Endodermal cell (in vitro differentiated cells): Measurements from ENCODE around the gene FAT1. TPM values are rescaled to one million over a fixed set of nuclear protein-coding genes. Genes with fewer than 3 reads are reported as not detected.

Source experiments
- DNase-seq: peaks from one replicate; pipeline ENCODE4 v3.0.0-alpha.2; 2017
- H3K27ac ChIP-seq: 2 replicates; pipeline ENCODE4 v1.5.1; 2013; ENCODE audit warnings: mild to moderate bottlenecking, low read depth, low read length, moderate library complexity
- H3K27me3 ChIP-seq: 2 replicates; pipeline ENCODE4 v1.6.1; 2013; ENCODE audit warnings: mild to moderate bottlenecking, low read length, moderate library complexity; ENCODE audit not compliant: insufficient read depth, control insufficient read depth, poor library complexity, severe bottlenecking
- H3K36me3 ChIP-seq: 2 replicates; pipeline ENCODE4 v1.7.0; 2013; ENCODE audit warnings: mild to moderate bottlenecking, low read length, moderate library complexity; ENCODE audit not compliant: control insufficient read depth, insufficient read depth
- H3K4me1 ChIP-seq: one replicate; pipeline ENCODE4 v1.7.0; 2013; ENCODE audit warnings: low read length; ENCODE audit not compliant: control insufficient read depth, insufficient read depth
- H3K4me3 ChIP-seq: 2 replicates; pipeline ENCODE4 v1.5.1; 2013; ENCODE audit warnings: mild to moderate bottlenecking, low read length, moderate library complexity
- H3K9ac ChIP-seq: 2 replicates; pipeline ENCODE4 v1.6.1; 2013; ENCODE audit warnings: mild to moderate bottlenecking, low read length, moderate library complexity; ENCODE audit not compliant: poor library complexity, severe bottlenecking; ENCODE audit errors: extremely low read depth
- H3K9me3 ChIP-seq: 2 replicates; pipeline ENCODE4 v1.6.1; 2013; ENCODE audit warnings: mild to moderate bottlenecking, low read length, moderate library complexity; ENCODE audit not compliant: control insufficient read depth
- H3K27ac Mint-ChIP-seq: 2 replicates; pipeline ENCODE4 v1.8.0; 2020; ENCODE audit warnings: mixed read lengths
- H3K27me3 Mint-ChIP-seq: 2 replicates; pipeline ENCODE4 v1.8.0; 2021; ENCODE audit warnings: mild to moderate bottlenecking, mixed read lengths; ENCODE audit not compliant: insufficient read depth
- H3K36me3 Mint-ChIP-seq: 2 replicates; pipeline ENCODE4 v1.8.0; 2020; ENCODE audit warnings: low read depth, mixed read lengths
- H3K4me1 Mint-ChIP-seq: 2 replicates; pipeline ENCODE4 v1.8.0; 2020; ENCODE audit warnings: mixed read lengths
- H3K4me3 Mint-ChIP-seq: 2 replicates; pipeline ENCODE4 v1.8.0; 2020; ENCODE audit warnings: mild to moderate bottlenecking, moderate library complexity, mixed read lengths
- H3K9me3 Mint-ChIP-seq: 2 replicates; pipeline ENCODE4 v1.8.0; 2020; ENCODE audit warnings: mild to moderate bottlenecking, mixed read lengths
- CTCF ChIP-seq: fragments of 200-600 bp; sonication (generic); conservative IDR thresholded peaks from 2 replicates; pipeline ENCODE4 v1.5.0; 2021; ENCODE audit warnings: antibody characterized with exemption, mild to moderate bottlenecking
- WGBS, 2 experiments: methylation state at CpG; one replicate each; pipeline versions ENCODE4 v1.1.5 to v1.1.7; 2013; ENCODE audit warnings: missing lambda C conversion rate in 2 of 2, mixed read lengths in 1 of 2; ENCODE audit not compliant: insufficient coverage in 1 of 2, insufficient read length in 1 of 2; 5-methylcytosine and 5-hydroxymethylcytosine counted together
- total RNA-seq, 2 donors: library from RNA; stranded (reverse); fragmentation: NEBNext Ultra II Directional in 1 of 2; extraction: Animal tissue kit (Norgen Biotek cat#: 25700) in 1 of 2; gene quantifications; 2 replicates in 1 of 2; 3 replicates in 1 of 2; pipeline ENCODE4 v1.2.1, GENCODE V29; 2021

FAT1 gene
- total RNA-seq, 2 donors from 2014 or later = 66.6 to 77.8 TPM

GRCh38 chr4:186733778-186734177 is 10.1 kb upstream of the FAT1 start:
- no peak for TF ChIP-seq CTCF
- no peak overlapping the region for H3K4me3 Mint-ChIP-seq
- H3K9me3 ChIP-seq = no peaks in the 10 kb centered on the region
- peaks cover 19% of the 10 kb centered on the region for H3K4me1 Mint-ChIP-seq
- WGBS, 2 experiments = 91 to 93% methylated on average over 4 of the region's 4 CpGs
- DNase-seq = no peak
- H3K4me1 ChIP-seq = peaks cover 9% of the 10 kb centered on the region
- H3K27ac ChIP-seq = no peak overlapping the region
- H3K36me3 ChIP-seq = no peaks in the 10 kb centered on the region
- H3K27me3 ChIP-seq = no peaks in the 10 kb centered on the region
- H3K9ac ChIP-seq = no peak overlapping the region
- no peaks in the 10 kb centered on the region for H3K9me3 Mint-ChIP-seq
- peaks cover 31% of the 10 kb centered on the region for H3K27me3 Mint-ChIP-seq
- H3K27ac Mint-ChIP-seq = no peak overlapping the region
- no peaks in the 10 kb centered on the region for H3K36me3 Mint-ChIP-seq
- no peak overlapping the region for H3K4me3 ChIP-seq

GRCh38 chr4:186730621-186731020 is 7.0 kb upstream of the FAT1 start:
- peaks cover 39% of the 10 kb centered on the region for H3K27me3 Mint-ChIP-seq
- no peak overlapping the region for H3K27ac Mint-ChIP-seq
- Histone ChIP-seq H3K36me3 (no peaks in the 10 kb centered on the region), H3K27me3 (no peaks in the 10 kb centered on the region), H3K9ac (no peak overlapping the region), H3K4me3 (no peak overlapping the region), H3K27ac (no peak overlapping the region), H3K4me1 (peaks cover 13% of the 10 kb centered on the region), H3K9me3 (no peaks in the 10 kb centered on the region)
- 92 to 100% methylated on average over 1 to 5 of the region's 5 CpGs for WGBS, 2 experiments
- peaks cover 27% of the 10 kb centered on the region for H3K4me1 Mint-ChIP-seq
- no peak for TF ChIP-seq CTCF
- H3K4me3 Mint-ChIP-seq = no peak overlapping the region
- H3K36me3 Mint-ChIP-seq = no peaks in the 10 kb centered on the region
- no peaks in the 10 kb centered on the region for H3K9me3 Mint-ChIP-seq
- DNase-seq = no peak

- H3K4me1 ChIP-seq = peaks cover 11% of the 10 kb centered on the region
- no peaks in the 10 kb centered on the region for H3K9me3 Mint-ChIP-seq
- no peak overlapping the region for H3K9ac ChIP-seq
- H3K27me3 ChIP-seq = no peaks in the 10 kb centered on the region
- peaks cover 42% of the 10 kb centered on the region for H3K27me3 Mint-ChIP-seq
- H3K27ac ChIP-seq = no peak overlapping the region
- no peaks in the 10 kb centered on the region for H3K36me3 ChIP-seq
- H3K36me3 Mint-ChIP-seq = no peaks in the 10 kb centered on the region
- no peak overlapping the region for H3K4me3 Mint-ChIP-seq
- H3K4me3 ChIP-seq = no peak overlapping the region
- no peak for TF ChIP-seq CTCF
- peaks cover 31% of the 10 kb centered on the region for H3K4me1 Mint-ChIP-seq
- no peak overlapping the region for H3K27ac Mint-ChIP-seq
- WGBS, 2 experiments = no CpG with 5 or more reads among the region's 1 CpG
- DNase-seq = no peak
- no peaks in the 10 kb centered on the region for H3K9me3 ChIP-seq
These were observed 6.2 kb upstream of the FAT1 start for GRCh38 chr4:186729856-186730255.
